ENCODE results near the gene KDM2B.

KDM2B gene

DNA sequence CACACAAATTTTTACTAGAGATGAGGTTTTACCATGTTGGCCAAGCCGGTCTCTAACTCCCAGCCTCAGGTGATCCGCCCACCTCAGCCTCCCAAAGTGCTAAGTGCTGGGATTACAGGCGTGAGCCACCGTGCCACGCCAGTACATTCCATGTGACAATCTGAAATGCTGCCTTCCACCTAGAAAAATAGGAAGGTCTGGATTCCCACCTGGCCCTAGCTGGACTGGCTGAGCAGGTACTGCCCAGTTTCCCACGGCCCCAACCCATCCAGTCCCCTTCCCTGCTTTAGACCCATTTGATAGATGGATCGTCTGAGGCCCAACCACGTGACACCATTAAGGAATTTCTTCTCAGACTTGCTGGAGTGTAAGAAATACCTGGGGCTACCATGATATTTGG, 55.4 kb downstream of the KDM2B start:
- DNase-seq = no peak

DNA sequence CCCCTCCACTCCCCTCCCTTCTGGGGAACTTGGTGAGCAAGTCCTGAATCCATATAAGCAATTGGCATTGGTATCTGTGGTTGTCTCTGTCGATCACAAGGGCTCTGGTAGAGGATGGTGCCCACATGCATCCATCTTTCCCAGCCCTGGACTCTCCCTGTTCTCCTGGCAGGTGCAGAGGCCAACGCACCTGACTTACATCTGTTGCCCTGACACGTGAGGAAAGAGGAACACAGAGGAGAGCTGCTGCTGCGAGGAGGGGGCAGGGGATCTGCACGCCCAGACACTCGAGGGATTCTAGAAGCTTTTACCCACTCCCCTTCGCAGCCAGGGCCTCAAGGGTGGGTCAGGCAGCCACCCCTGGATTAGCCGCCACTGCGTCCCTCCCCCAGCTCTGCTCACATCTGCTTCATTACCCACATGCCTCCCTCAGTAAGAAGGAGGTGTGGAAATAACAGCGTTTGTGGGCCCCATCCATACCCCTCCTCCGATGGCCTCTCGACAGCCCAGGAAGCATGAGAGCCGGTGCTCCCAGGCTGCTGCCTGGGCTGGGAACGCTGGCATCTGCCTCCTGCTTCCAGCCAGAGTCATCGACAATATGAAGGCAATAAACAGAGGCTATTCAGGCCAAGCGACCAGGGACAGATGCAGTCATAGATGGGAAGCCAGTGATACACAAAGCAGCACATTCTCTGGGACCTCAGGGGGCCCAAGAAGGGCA, 56.5 kb downstream of the KDM2B start:
- DNase-seq = peak; percentile 54

DNA sequence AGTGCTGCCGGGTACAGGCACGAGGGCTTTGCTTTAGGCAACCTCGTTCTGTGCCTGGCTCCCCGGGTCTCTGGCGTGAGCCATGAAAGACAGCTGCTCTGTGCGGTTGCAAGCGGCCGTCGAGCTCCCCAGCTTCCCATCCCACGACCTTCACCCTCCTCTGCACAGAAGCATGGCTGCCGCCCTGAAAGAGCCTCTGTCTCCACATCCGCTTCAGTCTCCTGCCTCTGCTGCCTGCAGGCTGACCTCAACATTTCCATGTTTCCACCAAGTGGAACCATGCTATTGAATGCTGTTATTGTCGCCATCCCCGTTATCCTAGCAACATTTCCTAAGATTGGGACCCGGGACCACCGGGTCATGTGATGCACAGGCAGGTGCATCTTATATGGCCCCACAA, 57.1 kb downstream of the KDM2B start:
- DNase-seq = peak; percentile 32

DNA sequence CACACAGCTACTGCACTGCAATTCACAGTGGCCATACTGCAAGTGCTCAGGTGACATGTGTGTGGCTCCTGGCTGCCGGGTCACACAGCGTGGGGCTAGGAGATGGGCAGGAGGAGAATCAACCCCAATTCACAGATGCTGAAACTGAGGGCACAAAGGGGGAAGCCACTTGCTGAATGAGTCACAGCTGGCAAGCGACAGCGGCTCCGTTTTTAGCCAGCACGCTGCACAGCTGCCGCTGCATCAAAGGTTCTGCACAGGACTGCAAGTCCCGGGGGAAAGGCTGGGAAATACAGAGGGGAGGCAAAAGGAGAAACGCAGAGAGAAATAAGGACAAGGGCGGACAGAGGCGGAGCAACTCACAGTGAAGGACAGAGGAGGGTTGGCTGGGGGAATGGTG, 57.9 kb downstream of the KDM2B start:
- peak; percentile 25 for DNase-seq

DNA sequence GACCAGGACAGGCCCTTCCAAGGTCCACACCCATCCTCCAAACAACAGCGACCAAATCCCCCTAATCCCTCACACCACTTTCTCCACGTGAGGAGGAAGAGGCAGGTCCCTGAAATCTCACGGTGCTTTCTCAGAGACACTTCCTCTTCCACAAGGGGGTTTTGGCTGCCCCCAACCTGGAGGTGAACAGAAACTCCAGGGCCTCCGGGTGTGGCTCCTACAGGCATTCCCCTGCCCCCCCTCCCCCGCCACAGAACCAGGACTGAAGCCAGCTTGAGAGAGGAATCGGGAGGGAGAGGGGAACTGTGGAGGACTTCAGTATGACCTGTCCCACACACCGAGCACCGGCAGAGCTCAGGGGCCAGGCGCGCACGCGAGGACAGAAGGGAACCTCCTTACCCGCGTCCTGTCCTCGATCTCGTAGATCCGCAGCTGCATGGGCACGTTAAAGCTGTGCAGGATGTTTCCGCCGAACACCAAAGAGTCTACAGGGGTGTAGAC, 60.2 kb downstream of the KDM2B start:
- no peak for DNase-seq

DNA sequence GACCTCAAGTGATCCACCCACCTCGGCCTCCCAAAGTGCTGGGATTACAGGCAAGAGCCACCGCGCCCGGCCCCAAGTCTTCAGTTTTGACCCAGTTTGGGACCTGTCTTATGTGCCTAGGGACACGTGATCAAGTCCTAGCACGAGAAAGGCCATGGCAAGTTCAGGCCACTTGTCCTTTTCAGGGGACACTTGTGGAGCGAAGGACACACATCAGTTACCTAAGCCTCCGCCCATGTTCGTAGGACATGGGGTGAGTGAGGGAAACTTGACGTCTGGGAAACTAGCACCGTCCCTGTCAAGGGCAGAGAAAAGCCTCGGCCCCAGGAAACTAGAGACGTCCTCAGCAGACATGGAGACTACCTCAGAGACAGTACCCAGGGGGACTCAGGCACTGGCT, 60.7 kb downstream of the KDM2B start:
- no peak for DNase-seq

DNA sequence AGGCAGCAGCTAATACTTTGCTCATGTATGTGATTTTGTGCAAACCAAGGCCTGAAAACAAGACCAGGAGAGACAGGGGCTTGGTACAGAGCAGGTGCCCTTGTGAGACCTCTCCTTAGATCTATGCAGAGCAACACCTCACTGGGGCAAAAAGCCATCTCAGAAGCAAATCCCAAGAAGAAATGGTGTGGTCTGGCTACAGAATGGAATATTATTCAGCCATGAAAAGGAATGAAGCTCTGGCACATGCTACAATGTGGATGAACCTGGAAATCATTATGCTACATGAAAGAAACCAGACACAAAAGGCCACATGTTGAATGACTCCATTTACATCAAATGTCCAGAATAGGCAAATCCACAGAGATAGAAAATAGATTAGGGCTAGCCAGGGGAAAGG, 61.6 kb downstream of the KDM2B start:
- DNase-seq = no peak

DNA sequence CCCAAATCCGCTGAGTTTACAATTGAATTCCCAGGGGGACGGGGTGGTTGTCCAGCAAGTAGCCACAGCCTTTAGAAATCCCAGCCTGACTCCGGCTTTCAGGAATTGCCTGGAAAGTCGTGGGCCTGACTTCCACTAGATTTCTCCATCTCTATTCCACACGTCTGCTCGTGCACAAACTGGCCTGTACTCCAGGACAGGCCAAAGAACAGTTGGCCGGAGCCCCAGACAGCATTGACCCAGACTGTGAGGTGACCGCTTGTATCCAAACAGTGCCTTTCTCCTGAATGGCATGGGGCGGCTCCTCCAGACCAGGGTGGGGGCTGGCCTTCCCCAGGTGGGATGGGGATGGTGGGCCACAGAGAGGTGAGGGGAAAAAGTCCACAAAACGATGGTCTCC, 62.2 kb downstream of the KDM2B start:
- DNase-seq = no peak

DNA sequence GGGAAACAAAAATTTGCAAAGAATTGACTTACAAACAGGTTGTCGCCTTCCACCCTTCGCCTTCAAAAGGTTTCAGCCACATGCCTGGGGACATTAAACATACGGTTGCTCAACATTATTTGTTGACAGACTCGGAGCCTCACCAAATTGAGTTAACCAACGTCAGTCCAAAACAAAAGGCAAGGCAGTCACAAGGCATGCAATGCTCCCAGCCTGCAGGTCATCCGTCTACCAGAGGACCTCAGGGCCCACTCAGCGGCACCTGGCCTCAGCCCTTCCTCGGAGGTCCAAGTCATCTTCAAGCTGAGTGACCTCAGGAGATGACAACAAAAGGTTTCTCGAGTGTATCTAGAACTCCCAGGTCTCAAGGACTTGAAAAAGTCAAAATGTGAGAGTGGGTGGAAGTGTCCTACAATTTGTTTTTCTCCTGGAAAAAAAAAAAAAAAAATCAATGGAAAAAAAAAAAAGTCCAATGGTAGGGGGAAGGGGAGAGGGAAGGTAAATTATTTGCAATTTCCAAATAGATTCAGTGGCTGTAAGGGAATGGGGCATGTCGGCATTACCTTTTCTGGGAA, 64.3 kb downstream of the KDM2B start:
- no peak for DNase-seq

DNA sequence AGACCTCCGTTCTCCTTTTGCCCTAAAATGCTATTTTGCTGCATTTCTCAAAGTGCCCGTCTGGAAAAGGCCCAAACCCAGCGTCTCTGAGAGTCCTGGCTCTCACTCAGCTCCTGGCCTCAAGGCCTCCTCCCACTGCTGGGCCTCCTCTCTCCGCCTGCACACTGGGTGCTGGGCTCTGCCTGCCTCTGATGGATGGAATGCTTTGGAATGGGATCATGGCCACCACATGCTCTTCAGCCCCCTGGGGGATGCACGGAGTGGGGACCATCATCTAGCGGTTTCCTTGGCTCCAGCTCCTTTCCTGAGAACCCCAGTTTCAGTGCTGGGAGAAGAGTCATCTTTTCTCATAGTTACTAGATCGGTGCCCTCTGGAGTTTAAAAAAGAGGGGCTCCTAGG, 65.2 kb downstream of the KDM2B start:
- no peak for DNase-seq

DNA sequence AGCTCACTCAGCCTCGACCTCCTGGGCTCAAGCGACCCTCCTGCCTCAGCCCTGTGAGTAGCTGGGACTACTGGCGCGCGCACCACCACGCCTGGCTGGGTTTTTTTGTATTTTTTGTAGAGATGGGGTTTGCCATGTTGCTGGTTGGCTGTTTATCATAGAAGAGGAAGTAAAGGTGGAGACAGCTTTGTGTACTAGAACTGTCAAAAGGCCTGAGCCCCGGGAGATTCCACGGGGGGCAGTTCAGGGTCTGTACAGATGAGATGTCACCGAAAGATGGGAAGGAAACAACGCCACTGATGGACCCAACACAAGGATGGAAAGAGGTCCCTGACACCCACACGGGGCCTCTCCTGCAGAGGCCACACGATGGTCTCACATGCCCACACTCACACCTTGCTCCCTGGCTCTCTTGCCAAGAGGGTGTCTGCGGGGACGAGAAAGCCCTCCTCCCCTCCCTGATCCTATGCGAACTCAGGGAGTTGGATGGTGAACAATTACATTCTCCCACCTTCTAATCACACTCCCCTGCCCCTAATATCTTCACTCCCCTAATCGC, 66.6 kb downstream of the KDM2B start:
- no peak for DNase-seq

DNA sequence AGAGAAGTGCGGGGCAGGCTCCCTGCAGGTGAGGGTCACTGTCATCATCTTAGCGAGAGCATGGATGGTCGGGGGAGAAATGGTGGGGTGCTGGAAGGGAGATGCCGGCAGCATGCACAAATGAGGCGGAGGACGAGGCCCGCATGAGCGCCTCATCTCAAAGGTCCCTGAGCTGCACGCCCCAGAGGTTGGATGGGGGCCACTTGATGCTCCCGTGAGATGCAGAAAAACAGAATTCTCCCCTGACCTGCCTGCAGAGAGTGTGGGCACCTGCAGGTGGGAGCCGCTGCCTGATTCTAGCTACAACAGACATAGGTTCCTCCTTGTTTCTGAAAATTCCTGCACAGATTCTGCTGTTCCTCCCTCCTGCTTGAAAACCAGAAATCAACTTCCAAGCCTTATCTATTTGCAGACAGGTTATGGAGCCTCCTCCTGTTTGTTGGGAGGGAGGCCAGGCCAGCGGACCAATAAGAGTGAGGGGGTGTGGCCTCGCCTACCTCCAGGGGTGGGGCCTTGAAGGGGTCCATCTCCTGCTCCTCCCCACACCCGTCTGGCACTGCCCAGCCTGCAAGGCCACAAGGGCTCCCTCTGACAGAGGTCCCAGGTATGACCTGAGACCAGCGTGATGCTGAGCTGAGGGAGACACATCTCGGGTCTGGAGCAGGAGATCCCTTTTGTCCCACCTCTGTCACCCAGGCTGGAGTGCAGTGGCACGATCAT, 67.2 kb downstream of the KDM2B start:
- DNase-seq = no peak

DNA sequence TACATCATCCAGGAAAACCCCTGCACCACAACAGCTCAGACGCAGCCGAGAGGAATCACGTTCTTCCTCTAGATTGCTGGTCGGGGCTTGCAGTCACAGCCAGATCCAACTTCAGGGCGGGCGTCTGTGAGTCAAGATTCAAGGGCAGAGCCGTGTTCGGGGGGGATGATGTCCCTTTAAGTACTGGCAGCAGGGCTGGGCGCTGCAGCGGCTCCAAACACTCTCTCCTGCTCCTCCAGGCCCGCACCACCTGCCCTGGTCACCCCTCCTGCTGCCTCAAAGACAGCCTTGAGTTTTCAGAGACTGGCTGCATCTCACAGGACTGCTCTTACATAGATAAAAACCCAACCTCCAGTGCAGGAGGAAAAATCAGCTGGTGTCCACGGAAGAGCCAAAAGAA, 68.3 kb downstream of the KDM2B start:
- DNase-seq = no peak

DNA sequence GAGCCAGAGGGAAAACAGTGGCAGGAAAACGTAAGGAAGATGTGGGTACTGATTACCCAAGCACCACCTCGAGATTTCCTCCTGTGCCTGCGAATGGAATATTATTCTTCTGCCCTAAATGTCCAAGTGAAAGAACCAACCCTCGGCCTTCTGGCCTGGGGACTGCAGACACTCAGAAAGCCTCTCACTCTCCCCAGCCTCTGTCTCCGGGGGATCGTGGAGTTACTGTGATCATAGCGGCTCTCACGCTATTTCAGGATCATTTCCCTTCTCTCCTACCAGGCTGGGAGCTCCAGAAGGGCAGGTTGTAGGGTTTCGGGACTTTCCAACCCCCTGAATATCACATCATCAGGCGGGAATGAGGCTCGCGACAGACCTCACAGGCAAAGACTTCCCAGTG, 68.9 kb downstream of the KDM2B start:
- no peak for DNase-seq

DNA sequence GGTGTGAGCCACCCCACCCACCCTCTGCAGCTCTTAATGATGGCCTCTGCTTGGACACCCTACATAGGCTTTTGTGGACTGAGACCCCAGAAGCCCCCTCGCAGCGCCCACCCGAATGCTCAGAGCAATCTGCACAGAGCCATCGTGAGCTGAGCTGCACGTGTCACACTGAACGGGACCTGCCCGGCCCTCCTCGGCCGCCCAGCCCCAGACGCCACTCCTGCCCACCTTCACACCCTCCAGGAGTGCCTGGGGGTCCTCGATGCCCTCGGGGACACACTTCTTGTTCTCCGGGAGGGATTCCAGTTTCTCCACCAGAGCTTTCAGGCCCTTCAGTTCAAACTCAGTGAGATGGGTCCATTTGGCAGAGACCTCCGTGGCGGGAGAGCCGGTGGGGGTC, 71.5 kb downstream of the KDM2B start:
- no peak for DNase-seq

DNA sequence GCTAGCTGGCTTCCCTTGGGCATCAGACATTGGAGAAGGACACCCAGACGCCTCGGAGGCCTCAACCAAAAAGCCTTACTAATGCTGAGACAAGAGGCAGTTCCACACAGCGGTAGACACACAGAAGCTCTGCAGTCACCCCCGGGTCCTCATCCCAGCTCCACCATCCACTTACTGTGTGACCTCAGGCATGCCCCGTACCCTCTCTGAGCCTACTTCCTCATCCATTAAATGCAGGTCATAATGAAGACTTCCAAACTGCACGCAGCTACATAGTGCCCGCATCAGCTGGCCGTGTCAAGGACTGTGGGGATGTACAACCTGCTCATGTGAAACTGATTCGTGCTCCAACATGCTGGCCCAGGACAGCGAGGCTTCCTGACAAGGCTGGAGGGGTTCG, 72.3 kb downstream of the KDM2B start:
- DNase-seq = no peak

DNA sequence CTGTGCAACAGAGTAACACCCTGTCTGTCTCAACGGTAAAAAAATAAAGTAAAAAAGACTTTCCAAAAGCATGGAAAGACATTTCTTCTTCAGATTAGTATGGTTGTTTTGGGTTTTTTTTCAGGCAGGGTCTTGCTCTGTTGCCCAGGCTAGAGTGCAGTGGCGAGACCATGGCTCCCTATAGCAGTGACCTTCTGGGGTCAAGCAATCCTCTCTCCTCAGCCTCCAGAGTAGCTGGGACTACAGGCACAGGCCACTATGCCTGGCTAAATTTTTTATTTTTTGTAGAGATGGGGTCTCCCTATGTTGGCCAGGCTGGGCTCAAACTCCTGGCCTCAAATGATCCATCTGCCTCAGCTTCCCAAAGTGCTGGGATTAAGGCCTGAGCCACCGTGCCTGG, 72.8 kb downstream of the KDM2B start:
- DNase-seq = no peak

DNA sequence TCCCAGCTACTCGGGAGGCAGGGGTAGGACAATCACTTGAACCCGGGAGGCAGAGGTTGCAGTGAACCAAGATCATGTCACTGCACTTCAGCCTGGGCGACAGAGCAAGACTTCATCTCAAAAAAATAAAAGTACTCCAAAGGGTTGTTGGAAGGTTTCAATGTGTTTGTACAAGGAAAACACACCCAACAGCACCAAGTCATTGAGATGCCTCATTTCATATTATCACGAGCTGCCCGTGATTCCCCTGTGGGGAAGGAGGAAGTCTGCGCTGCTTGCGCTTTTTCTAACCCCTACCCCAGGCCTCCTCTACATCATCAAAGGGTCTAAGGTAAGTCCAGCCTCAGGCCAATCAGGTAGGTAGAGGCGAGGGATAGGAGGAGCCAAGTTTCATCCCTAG, 73.6 kb downstream of the KDM2B start:
- DNase-seq = no peak

DNA sequence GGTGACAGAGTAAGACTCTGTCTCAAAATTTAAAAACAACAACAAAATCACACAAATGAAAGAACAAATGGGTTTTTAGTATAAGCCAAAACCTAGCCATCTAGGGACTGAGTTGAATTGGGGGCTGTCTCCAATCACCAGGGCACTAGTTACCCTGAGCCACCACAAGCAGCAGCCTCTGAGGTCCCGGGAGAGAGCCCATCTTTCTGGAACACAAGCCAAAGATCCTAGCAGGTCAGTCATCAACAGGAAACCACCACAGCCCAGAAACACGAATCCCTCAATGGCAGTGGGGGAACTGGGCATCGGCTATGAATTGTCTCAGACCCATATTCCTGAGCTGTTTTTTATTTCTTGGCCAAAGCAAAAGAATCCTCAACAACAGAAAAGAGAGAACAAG, 75.3 kb downstream of the KDM2B start:
- no peak for DNase-seq

DNA sequence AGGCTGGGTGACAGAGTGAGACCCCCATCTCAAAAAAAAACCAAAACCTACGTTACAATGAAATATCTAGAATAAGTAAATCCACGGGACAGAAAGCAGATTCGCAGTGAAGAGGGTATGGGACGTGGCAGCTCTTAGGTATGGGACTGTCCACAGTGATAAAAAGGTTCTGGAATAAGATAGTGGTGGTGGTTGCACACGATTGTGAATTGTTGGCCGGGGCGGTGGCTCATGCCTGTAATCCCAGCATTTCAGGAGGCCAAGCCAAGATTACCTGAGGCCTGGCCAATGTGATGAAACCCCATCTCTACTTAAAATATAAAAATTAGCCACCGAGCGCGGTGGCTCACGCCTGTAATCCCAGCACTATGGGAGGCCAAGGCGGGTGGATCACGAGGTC, 76.3 kb downstream of the KDM2B start:
- no peak for DNase-seq

DNA sequence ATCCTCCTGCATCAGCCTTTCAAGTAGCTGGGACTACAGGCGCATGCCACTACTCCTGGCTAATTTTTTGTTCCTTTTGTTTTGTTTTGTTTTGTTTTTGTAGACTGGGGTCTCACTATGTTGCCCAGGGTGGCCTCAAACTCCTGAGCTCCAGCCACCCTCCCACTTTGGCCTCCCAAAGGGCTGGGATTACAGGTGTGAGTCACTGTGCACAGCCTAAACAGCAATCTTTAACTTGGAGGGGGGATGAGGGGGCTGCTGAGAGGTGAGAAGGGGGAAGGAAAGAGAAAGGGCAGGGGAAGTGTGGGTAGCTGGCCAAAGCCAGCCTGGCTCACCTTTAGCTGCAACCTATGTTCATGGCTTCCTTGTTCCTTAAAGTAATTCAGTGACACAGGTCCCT, 77.4 kb downstream of the KDM2B start:
- DNase-seq = no peak

DNA sequence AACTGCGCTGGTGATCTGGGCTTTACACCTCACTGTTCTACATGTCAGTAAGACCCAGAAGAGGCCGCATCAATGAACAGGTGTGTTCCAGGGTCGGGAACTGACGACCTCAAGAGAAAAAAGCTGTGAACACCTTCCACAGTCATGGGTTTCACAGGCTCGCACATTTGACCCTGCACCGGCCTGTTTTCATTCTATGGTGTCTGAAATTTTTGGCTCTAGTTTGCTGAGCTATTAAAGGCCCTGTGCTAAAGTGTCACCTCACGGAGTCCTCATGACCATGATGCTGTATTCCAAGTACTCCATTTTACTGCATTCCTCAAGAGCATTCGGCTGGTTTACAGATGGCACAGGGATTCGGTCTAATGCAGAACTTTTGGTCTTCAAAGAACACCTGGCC, 78.9 kb downstream of the KDM2B start:
- no peak for DNase-seq

DNA sequence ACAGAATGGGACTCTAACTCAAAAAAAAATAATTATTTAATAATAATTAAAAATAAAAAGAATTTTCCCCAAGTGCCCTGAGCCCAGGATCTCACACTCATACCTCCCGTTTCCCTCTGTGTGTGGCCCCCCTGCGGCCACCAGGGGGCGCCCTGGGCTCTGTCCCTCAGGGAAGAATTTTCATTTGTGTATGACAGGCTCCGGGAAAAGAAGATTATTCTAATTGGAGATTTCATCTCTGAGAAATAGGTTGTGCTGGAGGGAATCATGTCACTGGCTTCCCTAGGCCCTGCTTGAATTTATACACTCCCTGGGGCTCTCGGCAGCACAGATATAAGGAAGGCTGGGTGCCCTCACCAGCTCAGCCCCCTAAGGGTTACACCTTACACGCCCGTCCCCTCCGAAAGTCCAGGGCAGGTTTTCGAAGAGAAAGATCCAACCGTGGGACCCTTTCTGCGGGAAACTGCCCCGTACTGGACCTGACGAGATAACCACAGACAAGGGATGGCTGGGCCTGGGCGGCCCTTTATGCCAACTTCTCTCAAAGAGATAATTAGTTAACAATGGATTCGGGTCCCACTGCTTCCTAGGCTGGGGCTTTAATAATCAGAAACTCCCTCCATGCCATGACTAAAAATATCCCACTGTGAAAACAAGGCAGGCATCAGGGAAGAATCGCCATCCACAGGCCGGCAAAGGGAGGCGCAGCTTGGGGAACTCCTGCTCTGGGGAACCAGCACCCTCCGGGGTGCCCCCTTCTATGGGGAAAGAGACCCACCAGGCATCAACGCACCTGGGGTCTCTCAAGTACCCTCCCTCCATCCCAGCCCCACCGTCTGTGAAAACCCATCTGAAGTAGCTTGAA, 80.7 kb downstream of the KDM2B start:
- DNase-seq = peak; percentile 84

Data from midbrain (tissue), 1 donor.